Activated B cell treated with CpG ODN at 0.5 μM for 24 hours (primary cell): Measurements from ENCODE around the gene HELB. TPM values are rescaled to one million over a fixed set of nuclear protein-coding genes. Genes with fewer than 3 reads are reported as not detected.

Experiments
- ATAC-seq: fragments of 200-7000 bp; cut with Tn5 transposase; one replicate; pipeline ENCODE4 v1.10.0; 2021; ENCODE audit warnings: low read depth, mild to moderate bottlenecking, moderate library complexity
- CTCF ChIA-PET: fragments of 350-600 bp; sonication (Branson Sonifier 250); formaldehyde crosslinking; loops from one replicate; lab custom pipeline; 2021; ENCODE audit warnings: antibody characterized with exemption; lab: Charles Lee
- POLR2A ChIA-PET: fragments of 350-600 bp; sonication (Branson Sonifier 250); formaldehyde crosslinking; loops from one replicate; lab custom pipeline; 2021; ENCODE audit warnings: antibody characterized with exemption; lab: Charles Lee
- DNase-seq: peaks from one replicate; pipeline ENCODE4 v3.0.0; 2022
- H3K27ac Mint-ChIP-seq: one replicate; pipeline ENCODE4 v1.8.0; 2020; ENCODE audit warnings: mixed read lengths
- H3K27me3 Mint-ChIP-seq: one replicate; pipeline ENCODE4 v1.8.0; 2021; ENCODE audit warnings: mixed read lengths
- H3K36me3 Mint-ChIP-seq: one replicate; pipeline ENCODE4 v1.8.0; 2021; ENCODE audit warnings: low read depth, mixed read lengths
- H3K4me1 Mint-ChIP-seq: one replicate; pipeline ENCODE4 v1.8.0; 2021; ENCODE audit warnings: mixed read lengths
- H3K4me3 Mint-ChIP-seq: one replicate; pipeline ENCODE4 v1.8.0; 2020; ENCODE audit warnings: mild to moderate bottlenecking, mixed read lengths
- H3K9me3 Mint-ChIP-seq: one replicate; pipeline ENCODE4 v1.8.0; 2020; ENCODE audit warnings: mixed read lengths
- intact Hi-C: fragments of 100-400 bp; cut with micrococcal nuclease; formaldehyde crosslinking; loops from one replicate; pipeline ENCODE4 v1.15.1; 2024
- total RNA-seq: library from RNA; stranded (reverse); gene quantifications from 2 replicates; pipeline ENCODE4 v1.2.3, GENCODE V29; 2022
- TF ChIP-seq, protein P1 (sequence below): fragments of 200-600 bp; IDR thresholded peaks from one replicate; pipeline ENCODE4 v1.8.0; 2022; ENCODE audit warnings: antibody characterized with exemption, mild to moderate bottlenecking

HELB gene
- total RNA-seq, 1 donor from 2014 or later = 7.2 TPM

DNA sequence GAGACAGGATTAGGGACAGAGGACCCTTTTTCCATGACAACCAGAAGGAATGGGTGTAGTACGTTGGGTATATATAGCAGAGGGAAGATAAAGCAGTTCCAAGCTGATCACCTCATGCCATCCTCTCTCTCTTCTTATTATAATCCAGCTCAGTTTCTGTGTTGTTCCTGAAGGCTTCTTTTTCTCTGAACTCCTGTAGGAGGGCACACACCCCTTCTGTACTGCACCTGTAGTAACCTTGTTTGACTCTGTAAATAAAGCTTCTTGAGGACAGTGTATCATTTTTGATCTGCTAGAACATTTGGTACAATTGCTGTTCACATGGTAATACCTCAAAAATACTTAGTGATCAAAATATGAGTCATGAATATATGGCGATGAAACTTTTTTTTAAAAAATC, 33.5 kb downstream of the HELB start:
- H3K9me3 Mint-ChIP-seq = no peaks in the 10 kb centered on the region
- ChIA-PET CTCF (no interaction called here), POLR2A (no interaction called here)
- intact Hi-C loops = no loop called here
- no peaks in the 10 kb centered on the region for H3K4me1 Mint-ChIP-seq
- H3K27me3 Mint-ChIP-seq = no peaks in the 10 kb centered on the region
- no peak overlapping the region for H3K27ac Mint-ChIP-seq
- no peak for DNase-seq
- no peak for ATAC-seq
- peaks cover 49% of the 10 kb centered on the region for H3K36me3 Mint-ChIP-seq
- TF ChIP-seq, protein P1, sequence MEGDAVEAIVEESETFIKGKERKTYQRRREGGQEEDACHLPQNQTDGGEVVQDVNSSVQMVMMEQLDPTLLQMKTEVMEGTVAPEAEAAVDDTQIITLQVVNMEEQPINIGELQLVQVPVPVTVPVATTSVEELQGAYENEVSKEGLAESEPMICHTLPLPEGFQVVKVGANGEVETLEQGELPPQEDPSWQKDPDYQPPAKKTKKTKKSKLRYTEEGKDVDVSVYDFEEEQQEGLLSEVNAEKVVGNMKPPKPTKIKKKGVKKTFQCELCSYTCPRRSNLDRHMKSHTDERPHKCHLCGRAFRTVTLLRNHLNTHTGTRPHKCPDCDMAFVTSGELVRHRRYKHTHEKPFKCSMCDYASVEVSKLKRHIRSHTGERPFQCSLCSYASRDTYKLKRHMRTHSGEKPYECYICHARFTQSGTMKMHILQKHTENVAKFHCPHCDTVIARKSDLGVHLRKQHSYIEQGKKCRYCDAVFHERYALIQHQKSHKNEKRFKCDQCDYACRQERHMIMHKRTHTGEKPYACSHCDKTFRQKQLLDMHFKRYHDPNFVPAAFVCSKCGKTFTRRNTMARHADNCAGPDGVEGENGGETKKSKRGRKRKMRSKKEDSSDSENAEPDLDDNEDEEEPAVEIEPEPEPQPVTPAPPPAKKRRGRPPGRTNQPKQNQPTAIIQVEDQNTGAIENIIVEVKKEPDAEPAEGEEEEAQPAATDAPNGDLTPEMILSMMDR = no peak
- no peak overlapping the region for H3K4me3 Mint-ChIP-seq

DNA sequence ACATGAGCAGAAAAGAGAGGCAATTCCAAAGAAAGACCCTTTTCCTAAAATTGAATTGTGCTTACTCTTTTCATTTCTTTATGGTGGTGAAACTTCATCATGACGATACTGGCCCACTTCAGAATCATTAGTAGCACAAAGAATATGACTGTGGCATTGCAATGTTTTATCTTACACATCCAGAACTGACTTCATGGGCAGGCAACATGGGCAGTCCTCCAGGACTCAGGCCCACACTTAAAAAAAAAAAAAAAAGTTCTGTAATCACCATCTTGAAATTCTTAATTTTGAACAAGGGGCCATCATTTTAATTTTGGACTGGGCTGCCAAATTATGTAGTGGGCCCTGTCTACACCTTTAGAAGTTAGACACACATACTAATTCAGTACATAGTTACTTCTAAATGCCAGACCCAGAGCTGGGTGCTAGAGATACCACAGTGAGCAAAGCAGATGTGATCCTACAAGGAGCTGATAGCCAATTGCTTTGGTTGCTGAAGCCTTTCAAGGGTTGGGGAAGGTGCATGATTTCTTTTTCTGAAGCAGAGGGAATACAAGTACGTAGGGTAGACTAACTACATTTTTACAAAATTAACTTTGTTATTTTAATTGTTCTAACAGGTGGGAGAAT, 35.2 kb downstream of the HELB start:
- no peaks in the 10 kb centered on the region for H3K4me1 Mint-ChIP-seq
- H3K27ac Mint-ChIP-seq = no peak overlapping the region
- intact Hi-C loops = no loop called here
- H3K4me3 Mint-ChIP-seq = no peak overlapping the region
- TF ChIP-seq, protein P1 = no peak
- H3K9me3 Mint-ChIP-seq = peaks cover 10% of the 10 kb centered on the region
- POLR2A ChIA-PET = no interaction called here
- H3K27me3 Mint-ChIP-seq = no peaks in the 10 kb centered on the region
- H3K36me3 Mint-ChIP-seq = peaks cover 50% of the 10 kb centered on the region
- no peak for ATAC-seq
- no peak for DNase-seq
- CTCF ChIA-PET = no interaction called here

DNA sequence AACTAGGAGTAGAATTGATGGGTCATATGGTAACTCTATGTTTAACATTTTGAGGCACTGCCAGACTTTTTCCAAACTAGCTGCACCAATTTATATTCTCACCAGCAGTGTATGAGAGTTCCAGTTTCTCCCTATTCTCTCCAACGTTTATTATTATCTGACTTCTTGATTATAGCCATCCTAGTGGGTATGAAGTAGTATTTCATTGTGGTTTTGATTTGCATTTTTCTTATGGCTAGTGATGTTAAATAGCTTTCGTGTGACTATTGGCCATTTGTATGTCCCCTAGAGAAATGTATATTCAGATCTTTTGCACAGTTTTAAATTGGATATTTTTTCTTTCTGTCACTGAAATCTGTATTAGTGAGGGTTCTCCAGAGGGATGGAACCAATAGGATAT, 37.8 kb downstream of the HELB start:
- ChIA-PET CTCF (interaction anchor here (1.0 kb wide), 1 partner anchor 12 kb away, joined by 3 read pairs; no protein-coding TSS in a partner anchor), POLR2A (no interaction called here)
- peaks cover 63% of the 10 kb centered on the region for H3K36me3 Mint-ChIP-seq
- TF ChIP-seq, protein P1 = no peak
- no peaks in the 10 kb centered on the region for H3K4me1 Mint-ChIP-seq
- no peak for ATAC-seq
- H3K27me3 Mint-ChIP-seq = no peaks in the 10 kb centered on the region
- intact Hi-C loops = no loop called here
- H3K4me3 Mint-ChIP-seq = no peak overlapping the region
- peaks cover 10% of the 10 kb centered on the region for H3K9me3 Mint-ChIP-seq
- H3K27ac Mint-ChIP-seq = no peak overlapping the region
- DNase-seq = no peak

DNA sequence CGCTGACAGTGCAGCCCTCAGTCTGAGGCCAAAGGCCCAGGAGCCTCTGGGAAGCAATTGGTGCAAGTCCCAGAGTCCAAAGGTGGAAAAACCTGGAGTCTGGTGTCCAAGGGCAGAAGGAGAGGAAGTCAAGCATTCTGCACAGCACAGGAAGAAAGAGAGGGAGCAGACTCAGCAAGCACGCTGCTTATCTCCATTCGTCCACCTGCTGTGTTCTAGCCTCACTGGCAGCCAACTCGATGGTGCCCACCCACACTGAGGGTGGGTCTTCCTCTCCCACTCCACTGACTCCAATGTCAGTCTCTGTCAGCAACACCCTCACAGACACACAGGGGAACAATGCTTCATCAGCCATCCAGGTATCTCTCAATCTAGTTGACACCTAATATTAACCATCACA, 38.8 kb downstream of the HELB start:
- ChIA-PET POLR2A (no interaction called here), CTCF (no interaction called here)
- DNase-seq = no peak
- no peaks in the 10 kb centered on the region for H3K27me3 Mint-ChIP-seq
- intact Hi-C loops = no loop called here
- H3K9me3 Mint-ChIP-seq = peaks cover 10% of the 10 kb centered on the region
- H3K36me3 Mint-ChIP-seq = peaks cover 67% of the 10 kb centered on the region
- no peak overlapping the region for H3K4me3 Mint-ChIP-seq
- TF ChIP-seq, protein P1 = no peak
- no peak overlapping the region for H3K27ac Mint-ChIP-seq
- ATAC-seq = no peak
- no peaks in the 10 kb centered on the region for H3K4me1 Mint-ChIP-seq

DNA sequence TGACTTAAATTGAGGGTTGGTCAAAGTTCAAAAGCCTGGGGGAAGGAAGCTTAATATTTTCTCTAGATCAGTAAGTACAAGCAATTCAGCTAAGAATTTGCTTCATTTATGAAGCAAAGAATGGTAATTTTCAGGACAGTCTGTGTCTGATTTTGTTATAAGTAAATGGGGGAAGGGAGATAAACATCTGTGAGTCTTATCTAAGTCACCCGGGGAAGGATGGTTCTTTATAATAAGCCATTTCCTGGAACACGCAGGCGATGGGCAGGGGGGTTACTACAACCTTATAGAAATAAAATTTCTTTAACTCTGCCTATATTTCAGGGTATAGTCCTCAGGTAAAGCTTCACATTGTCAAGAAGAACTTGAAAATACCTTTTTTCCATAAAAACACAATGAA, 42.9 kb downstream of the HELB start:
- POLR2A ChIA-PET = no interaction called here
- CTCF ChIA-PET = no interaction called here
- H3K27me3 Mint-ChIP-seq = no peaks in the 10 kb centered on the region
- DNase-seq = no peak
- H3K27ac Mint-ChIP-seq = no peak overlapping the region
- no peak overlapping the region for H3K4me3 Mint-ChIP-seq
- peaks cover 50% of the 10 kb centered on the region for H3K36me3 Mint-ChIP-seq
- TF ChIP-seq, protein P1 = no peak
- no peaks in the 10 kb centered on the region for H3K4me1 Mint-ChIP-seq
- no peak for ATAC-seq
- H3K9me3 Mint-ChIP-seq = peaks cover 10% of the 10 kb centered on the region
- intact Hi-C loops = no loop called here
